ENCODE results near the gene TNS3.

The TNS3 gene

GRCh38 chr7:47347816-47348385 is 234.0 kb downstream of the TNS3 start:
- Histone ChIP-seq H2AFZ (ENCODE audit: low read length, unreplicated experiment) (no peak overlapping the region), H3K36me3 (ENCODE audit: insufficient read depth, low read length) (peaks cover 4% of the 10 kb centered on the region; the same call in 1 of the 2 replicates), H3K4me1 (ENCODE audit: control insufficient read depth, insufficient read depth, low read length, unreplicated experiment) (no peaks in the 10 kb centered on the region), H3K27ac (ENCODE audit: low read depth, low read length) (no peak overlapping the region), H3K4me3 (ENCODE audit: low read depth, low read length) (no peak overlapping the region), H3K27me3 (ENCODE audit: insufficient read depth, low read length) (no peaks in the 10 kb centered on the region), H3K79me2 (ENCODE audit: control insufficient read depth, insufficient read depth, low read length, unreplicated experiment) (no peaks in the 10 kb centered on the region)

- no peak overlapping the region for H3K4me3 ChIP-seq (ENCODE audit: low read depth, low read length)
- no peaks in the 10 kb centered on the region for H3K4me1 ChIP-seq (ENCODE audit: control insufficient read depth, insufficient read depth, low read length, unreplicated experiment)
- no peaks in the 10 kb centered on the region for H3K27me3 ChIP-seq (ENCODE audit: insufficient read depth, low read length)
- peaks cover 5% of the 10 kb centered on the region; the same call in 1 of the 2 replicates for H3K36me3 ChIP-seq (ENCODE audit: insufficient read depth, low read length)
- H3K27ac ChIP-seq (ENCODE audit: low read depth, low read length), result no peak overlapping the region
- H2AFZ ChIP-seq (ENCODE audit: low read length, unreplicated experiment), result no peak overlapping the region
- no peaks in the 10 kb centered on the region for H3K79me2 ChIP-seq (ENCODE audit: control insufficient read depth, insufficient read depth, low read length, unreplicated experiment)
These were observed 234.6 kb downstream of the TNS3 start for GRCh38 chr7:47347346-47347745.

- Histone ChIP-seq H3K36me3 (ENCODE audit: insufficient read depth, low read length) (peaks cover 14% of the 10 kb centered on the region; the same call in 1 of the 2 replicates), H3K79me2 (ENCODE audit: control insufficient read depth, insufficient read depth, low read length, unreplicated experiment) (no peaks in the 10 kb centered on the region), H2AFZ (ENCODE audit: low read length, unreplicated experiment) (no peak overlapping the region), H3K27me3 (ENCODE audit: insufficient read depth, low read length) (no peaks in the 10 kb centered on the region), H3K4me1 (ENCODE audit: control insufficient read depth, insufficient read depth, low read length, unreplicated experiment) (no peaks in the 10 kb centered on the region), H3K27ac (ENCODE audit: low read depth, low read length) (no peak overlapping the region), H3K4me3 (ENCODE audit: low read depth, low read length) (no peak overlapping the region)
These were observed 235.5 kb downstream of the TNS3 start for GRCh38 chr7:47346377-47346914.

GRCh38 chr7:47345857-47346298 is 236.0 kb downstream of the TNS3 start:
- no peak overlapping the region for H3K27ac ChIP-seq (ENCODE audit: low read depth, low read length)
- H3K27me3 ChIP-seq (ENCODE audit: insufficient read depth, low read length), result no peaks in the 10 kb centered on the region
- no peak overlapping the region for H3K4me3 ChIP-seq (ENCODE audit: low read depth, low read length)
- H2AFZ ChIP-seq (ENCODE audit: low read length, unreplicated experiment), result no peak overlapping the region
- H3K4me1 ChIP-seq (ENCODE audit: control insufficient read depth, insufficient read depth, low read length, unreplicated experiment), result no peaks in the 10 kb centered on the region
- no peaks in the 10 kb centered on the region for H3K79me2 ChIP-seq (ENCODE audit: control insufficient read depth, insufficient read depth, low read length, unreplicated experiment)
- peaks cover 18% of the 10 kb centered on the region; the same call in 1 of the 2 replicates for H3K36me3 ChIP-seq (ENCODE audit: insufficient read depth, low read length)

- peaks cover 18% of the 10 kb centered on the region; the same call in 1 of the 2 replicates for H3K36me3 ChIP-seq (ENCODE audit: insufficient read depth, low read length)
These were observed 237.5 kb downstream of the TNS3 start for GRCh38 chr7:47344171-47344955.

GRCh38 chr7:47343061-47343455 is 238.9 kb downstream of the TNS3 start:
- H3K27ac ChIP-seq (ENCODE audit: low read depth, low read length), result no peak overlapping the region
- no peaks in the 10 kb centered on the region for H3K79me2 ChIP-seq (ENCODE audit: control insufficient read depth, insufficient read depth, low read length, unreplicated experiment)
- H3K27me3 ChIP-seq (ENCODE audit: insufficient read depth, low read length), result no peaks in the 10 kb centered on the region
- H3K4me3 ChIP-seq (ENCODE audit: low read depth, low read length), result no peak overlapping the region
- no peak overlapping the region for H2AFZ ChIP-seq (ENCODE audit: low read length, unreplicated experiment)
- peaks cover 2% of the 10 kb centered on the region for H3K4me1 ChIP-seq (ENCODE audit: control insufficient read depth, insufficient read depth, low read length, unreplicated experiment)
- peaks cover 21% of the 10 kb centered on the region; the same call in 1 of the 2 replicates for H3K36me3 ChIP-seq (ENCODE audit: insufficient read depth, low read length)

More at GRCh38 chr7:47344171-47344955, 237.5 kb downstream of the TNS3 start:
- Histone ChIP-seq H3K4me1 (ENCODE audit: control insufficient read depth, insufficient read depth, low read length, unreplicated experiment) (no peaks in the 10 kb centered on the region), H2AFZ (ENCODE audit: low read length, unreplicated experiment) (no peak overlapping the region), H3K27me3 (ENCODE audit: insufficient read depth, low read length) (no peaks in the 10 kb centered on the region), H3K27ac (ENCODE audit: low read depth, low read length) (no peak overlapping the region), H3K79me2 (ENCODE audit: control insufficient read depth, insufficient read depth, low read length, unreplicated experiment) (no peaks in the 10 kb centered on the region), H3K4me3 (ENCODE audit: low read depth, low read length) (no peak overlapping the region)

GRCh38 chr7:47342296-47343060 is 239.4 kb downstream of the TNS3 start:
- no peaks in the 10 kb centered on the region for H3K79me2 ChIP-seq (ENCODE audit: control insufficient read depth, insufficient read depth, low read length, unreplicated experiment)
- H3K27ac ChIP-seq (ENCODE audit: low read depth, low read length), result no peak overlapping the region
- no peak overlapping the region for H2AFZ ChIP-seq (ENCODE audit: low read length, unreplicated experiment)
- H3K27me3 ChIP-seq (ENCODE audit: insufficient read depth, low read length), result no peaks in the 10 kb centered on the region
- H3K4me3 ChIP-seq (ENCODE audit: low read depth, low read length), result no peak overlapping the region
- peaks cover 26% of the 10 kb centered on the region; the same call in 1 of the 2 replicates for H3K36me3 ChIP-seq (ENCODE audit: insufficient read depth, low read length)
- H3K4me1 ChIP-seq (ENCODE audit: control insufficient read depth, insufficient read depth, low read length, unreplicated experiment), result peaks cover 4% of the 10 kb centered on the region

- Histone ChIP-seq H2AFZ (ENCODE audit: low read length, unreplicated experiment) (no peak overlapping the region), H3K4me3 (ENCODE audit: low read depth, low read length) (no peak overlapping the region), H3K4me1 (ENCODE audit: control insufficient read depth, insufficient read depth, low read length, unreplicated experiment) (peaks cover 7% of the 10 kb centered on the region), H3K36me3 (ENCODE audit: insufficient read depth, low read length) (peaks cover 24% of the 10 kb centered on the region; the same call in 1 of the 2 replicates), H3K27me3 (ENCODE audit: insufficient read depth, low read length) (no peaks in the 10 kb centered on the region), H3K79me2 (ENCODE audit: control insufficient read depth, insufficient read depth, low read length, unreplicated experiment) (no peaks in the 10 kb centered on the region), H3K27ac (ENCODE audit: low read depth, low read length) (no peak overlapping the region)
These were observed 241.4 kb downstream of the TNS3 start for GRCh38 chr7:47340517-47340916.

GRCh38 chr7:47338026-47338425 is 243.9 kb downstream of the TNS3 start:
- Histone ChIP-seq H3K4me3 (ENCODE audit: low read depth, low read length) (no peak overlapping the region), H3K27ac (ENCODE audit: low read depth, low read length) (no peak overlapping the region), H2AFZ (ENCODE audit: low read length, unreplicated experiment) (no peak overlapping the region), H3K79me2 (ENCODE audit: control insufficient read depth, insufficient read depth, low read length, unreplicated experiment) (no peaks in the 10 kb centered on the region), H3K4me1 (ENCODE audit: control insufficient read depth, insufficient read depth, low read length, unreplicated experiment) (peaks cover 7% of the 10 kb centered on the region), H3K27me3 (ENCODE audit: insufficient read depth, low read length) (no peaks in the 10 kb centered on the region), H3K36me3 (ENCODE audit: insufficient read depth, low read length) (peaks cover 24% of the 10 kb centered on the region; the same call in 1 of the 2 replicates)

- Histone ChIP-seq H3K27ac (ENCODE audit: low read depth, low read length) (no peak overlapping the region), H3K36me3 (ENCODE audit: insufficient read depth, low read length) (peaks cover 24% of the 10 kb centered on the region; the same call in 1 of the 2 replicates), H3K79me2 (ENCODE audit: control insufficient read depth, insufficient read depth, low read length, unreplicated experiment) (no peaks in the 10 kb centered on the region)
These were observed 244.4 kb downstream of the TNS3 start for GRCh38 chr7:47337531-47337930.

More at GRCh38 chr7:47337531-47337930, 244.4 kb downstream of the TNS3 start:
- Histone ChIP-seq H3K27me3 (ENCODE audit: insufficient read depth, low read length) (no peaks in the 10 kb centered on the region), H3K4me1 (ENCODE audit: control insufficient read depth, insufficient read depth, low read length, unreplicated experiment) (peaks cover 7% of the 10 kb centered on the region), H2AFZ (ENCODE audit: low read length, unreplicated experiment) (no peak overlapping the region), H3K4me3 (ENCODE audit: low read depth, low read length) (no peak overlapping the region)
